GM12891 (cell line): ENCODE data around the gene ANKRD55.

Experiments used
- DNase-seq: peaks from one replicate; pipeline ENCODE4 v3.0.0; 2011; ENCODE audit warnings: low spot score; ENCODE audit not compliant: insufficient read length
- FAIRE-seq: peaks from 2 replicates; lab custom pipeline; 2011; peaks lifted over from hg19 to GRCh38; lab: Jason Lieb, UNC
- PAX5 ChIP-seq: IDR thresholded peaks from 2 replicates; pipeline ENCODE4 v1.6.1; 2011; ENCODE audit warnings: low read length, moderate library complexity, mild to moderate bottlenecking; ENCODE audit not compliant: insufficient read depth, severe bottlenecking
- POLR2A ChIP-seq: IDR thresholded peaks from 2 replicates; pipeline ENCODE4 v1.6.1; 2011; ENCODE audit warnings: low read depth, low read length, control low read depth
- POLR2AphosphoS5 ChIP-seq: IDR thresholded peaks from 2 replicates; pipeline ENCODE4 v1.6.1; 2011; ENCODE audit warnings: low read depth, low read length, control low read depth
- POU2F2 ChIP-seq: IDR thresholded peaks from 2 replicates; pipeline ENCODE4 v1.6.1; 2011; ENCODE audit warnings: low read depth, mild to moderate bottlenecking, control low read depth, low read length, moderate library complexity
- SPI1 ChIP-seq: IDR thresholded peaks from 2 replicates; pipeline ENCODE4 v1.6.1; 2011; ENCODE audit warnings: low read depth, low read length, control low read depth
- TAF1 ChIP-seq: IDR thresholded peaks from 2 replicates; pipeline ENCODE4 v1.6.1; 2011; ENCODE audit warnings: low read depth, low read length, control low read depth

ANKRD55 gene

GRCh38 chr5:56147106-56147505, 86.0 kb downstream of the ANKRD55 start:
- TF ChIP-seq POU2F2 (no peak), SPI1 (no peak), PAX5 (no peak), TAF1 (no peak)
- no peak for DNase-seq
- FAIRE-seq: no peak

- FAIRE-seq (no peak), DNase-seq (no peak)
- TF ChIP-seq POLR2AphosphoS5 (no peak), POLR2A (no peak), PAX5 (no peak), POU2F2 (no peak), TAF1 (no peak), SPI1 (no peak)
Observed at GRCh38 chr5:56146674-56147073, 86.5 kb downstream of the ANKRD55 start.

- no peak for TF ChIP-seq POLR2A
- no peak for TF ChIP-seq POU2F2
- no peak for TF ChIP-seq SPI1
- no peak for TF ChIP-seq TAF1
- no peak for TF ChIP-seq PAX5
- TF ChIP-seq POLR2AphosphoS5: no peak
- FAIRE-seq: no peak
- DNase-seq: no peak
Observed at GRCh38 chr5:56145511-56145910, 87.6 kb downstream of the ANKRD55 start.

- no peak for FAIRE-seq
- TF ChIP-seq TAF1: no peak
- TF ChIP-seq POU2F2: no peak
- TF ChIP-seq PAX5: no peak
- no peak for TF ChIP-seq SPI1
- TF ChIP-seq POLR2A: no peak
- no peak for TF ChIP-seq POLR2AphosphoS5
- DNase-seq: no peak
Observed at GRCh38 chr5:56145106-56145505, 88.0 kb downstream of the ANKRD55 start.

DNA sequence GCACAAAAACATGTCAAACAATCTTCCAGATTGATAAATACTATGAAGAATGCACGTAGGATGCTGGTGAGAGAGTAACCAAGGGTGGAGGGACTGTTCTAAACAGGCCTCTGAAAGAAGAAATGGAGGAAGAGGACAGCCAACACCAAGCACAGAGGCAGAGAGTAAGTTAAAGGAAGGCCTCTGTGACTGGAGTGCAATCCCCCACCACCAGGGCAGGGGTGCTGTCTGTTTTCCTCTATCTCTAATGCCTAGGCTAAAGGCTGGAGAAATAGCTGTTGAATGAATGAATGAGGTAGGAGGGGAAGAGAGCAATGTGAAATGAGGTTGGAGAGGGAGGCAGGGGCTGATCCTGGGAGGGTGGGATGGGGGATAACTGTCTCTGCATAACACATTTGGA, 88.9 kb downstream of the ANKRD55 start:
- FAIRE-seq (no peak), DNase-seq (no peak)
- TF ChIP-seq POLR2AphosphoS5: no peak

DNA sequence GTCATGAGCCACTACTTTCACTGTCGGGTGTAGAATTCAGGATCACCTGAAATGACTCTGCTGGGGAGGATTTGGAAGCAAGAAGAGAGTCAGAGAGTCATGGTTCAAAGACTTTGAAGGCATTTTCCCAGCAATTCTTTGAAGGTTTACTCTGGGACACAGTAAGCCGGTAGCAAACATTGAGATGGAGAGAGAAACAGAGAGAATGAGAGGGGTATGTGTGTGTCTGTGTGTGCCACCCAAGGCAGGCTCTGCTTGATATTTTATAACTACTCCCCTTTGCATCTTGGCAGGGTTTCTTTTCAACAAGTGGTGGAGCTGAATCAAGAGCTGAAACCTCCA, 89.8 kb downstream of the ANKRD55 start:
- TF ChIP-seq POLR2AphosphoS5 (no peak), POU2F2 (no peak), SPI1 (no peak), POLR2A (no peak), PAX5 (no peak), TAF1 (no peak)
- FAIRE-seq (no peak), DNase-seq (no peak)

DNA sequence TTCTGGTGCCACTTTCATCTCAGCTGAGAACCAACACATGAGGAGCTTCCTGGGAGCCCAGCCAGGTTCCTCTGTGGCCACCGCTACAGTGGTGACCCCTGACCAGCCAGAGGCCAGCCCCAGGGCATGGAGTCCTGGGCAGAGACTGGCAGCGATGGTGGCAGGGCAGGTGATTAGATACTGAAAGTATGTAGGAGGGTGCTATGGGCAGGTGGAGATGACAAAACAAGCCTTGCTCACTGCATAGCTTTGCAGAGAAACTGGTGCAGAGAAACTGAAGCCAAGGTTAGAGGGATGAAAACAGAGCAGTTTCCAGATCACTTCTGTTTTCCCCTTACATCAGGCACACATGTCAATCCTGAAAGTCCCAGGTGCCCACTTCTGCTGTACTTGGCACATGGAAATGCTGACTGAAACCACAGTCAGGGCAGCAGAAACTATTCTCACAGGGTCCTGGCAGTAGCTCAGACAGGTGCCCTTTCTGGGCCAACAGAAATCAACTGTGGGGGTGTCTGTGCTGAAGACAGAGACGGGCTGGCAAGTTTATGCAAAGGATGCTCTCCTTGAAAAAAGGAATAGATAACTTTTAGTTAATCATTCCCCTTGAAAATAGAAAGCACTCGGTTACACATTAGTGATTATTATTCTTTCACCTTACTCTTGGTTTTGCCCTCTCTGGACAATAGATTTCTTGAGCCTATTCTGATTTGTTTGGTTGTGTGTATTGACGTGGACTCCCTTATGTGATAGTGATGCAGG, 90.3 kb downstream of the ANKRD55 start:
- FAIRE-seq (peak; percentile 45), DNase-seq (no peak)
- no peak for TF ChIP-seq SPI1

DNA sequence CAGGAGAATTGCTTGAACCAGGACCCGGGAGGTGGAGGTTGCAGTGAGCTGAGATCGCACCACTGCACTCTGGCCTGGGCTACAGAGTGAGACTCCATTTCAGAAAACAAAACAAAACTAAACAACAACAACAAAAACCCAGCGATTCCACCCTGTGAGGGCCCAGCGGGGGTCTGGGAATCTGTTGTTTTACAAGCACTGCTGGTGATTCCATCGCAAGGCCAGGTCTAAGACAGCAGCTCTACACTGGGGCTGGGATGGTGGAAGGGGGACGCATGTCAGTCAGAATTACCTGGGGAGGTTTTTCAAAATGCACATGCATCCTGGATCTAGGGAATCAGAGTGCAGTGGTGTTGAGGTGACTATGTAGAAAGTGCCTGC, 90.9 kb downstream of the ANKRD55 start:
- FAIRE-seq (no peak), DNase-seq (no peak)
- TF ChIP-seq PAX5: no peak
- no peak for TF ChIP-seq TAF1

DNA sequence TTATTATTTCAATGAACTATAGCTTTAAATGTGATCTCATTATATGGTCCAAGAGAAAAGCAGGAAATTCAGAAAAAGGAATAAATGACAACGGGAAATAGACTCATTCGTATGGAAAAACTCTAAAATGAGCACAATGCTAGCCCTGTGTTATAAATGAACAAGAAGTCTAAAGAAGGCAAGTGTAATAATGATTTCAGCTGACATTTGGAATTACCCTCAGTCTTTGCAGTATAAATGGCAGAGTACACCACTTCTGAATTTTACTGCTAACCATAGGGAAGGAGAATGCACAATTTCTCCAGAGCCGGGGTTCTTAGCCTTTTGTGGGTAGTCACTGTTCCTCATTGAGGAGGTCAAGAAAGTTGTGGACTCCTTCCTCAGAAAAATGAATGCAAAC, 93.1 kb downstream of the ANKRD55 start:
- TF ChIP-seq POU2F2 (no peak), POLR2AphosphoS5 (no peak), PAX5 (no peak), POLR2A (no peak), TAF1 (no peak), SPI1 (no peak)
- no peak for FAIRE-seq
- no peak for DNase-seq

DNA sequence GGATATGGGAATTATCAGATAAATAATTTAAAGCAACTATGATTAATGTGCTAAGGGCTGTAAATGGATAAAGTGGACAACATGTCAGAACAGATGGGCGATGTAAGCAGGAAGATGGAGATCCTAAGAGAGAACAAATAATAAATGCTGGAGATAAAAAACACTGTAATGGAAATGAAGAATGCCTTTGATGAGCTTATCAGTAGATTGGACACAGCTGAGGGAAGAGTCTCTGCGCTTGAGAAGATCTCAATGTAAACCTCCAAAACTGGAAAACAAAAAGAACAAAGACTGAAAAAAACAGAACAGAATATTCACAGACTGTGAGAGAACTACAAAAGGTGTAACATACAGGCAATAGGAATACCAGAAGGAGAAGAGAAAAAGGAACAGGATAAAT, 102.5 kb downstream of the ANKRD55 start:
- DNase-seq (no peak), FAIRE-seq (no peak)
- no peak for TF ChIP-seq SPI1
- no peak for TF ChIP-seq POU2F2
- TF ChIP-seq TAF1: no peak
- TF ChIP-seq POLR2AphosphoS5: no peak
- TF ChIP-seq POLR2A: no peak
- no peak for TF ChIP-seq PAX5

DNA sequence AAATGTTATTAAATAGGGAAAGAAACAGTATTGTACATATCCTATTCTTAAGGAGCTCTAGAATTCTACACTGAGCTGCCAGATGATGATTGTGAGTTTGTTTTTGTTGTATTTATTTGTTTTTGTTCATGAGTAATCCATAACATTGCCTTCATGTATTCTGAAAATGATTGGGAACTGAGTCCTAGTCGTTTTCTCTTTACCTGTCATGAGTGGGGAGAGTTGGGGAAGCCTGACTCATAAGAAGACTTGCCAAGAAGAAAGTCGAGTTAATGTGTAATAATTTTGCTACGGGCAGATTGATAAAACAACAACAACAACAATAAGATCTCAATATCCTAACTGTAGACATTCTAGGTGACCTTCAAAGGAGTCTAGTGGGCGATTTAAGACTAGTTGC, 103.8 kb downstream of the ANKRD55 start:
- DNase-seq (no peak), FAIRE-seq (no peak)
- no peak for TF ChIP-seq TAF1
- TF ChIP-seq POU2F2: no peak
- TF ChIP-seq SPI1: no peak
- TF ChIP-seq POLR2AphosphoS5: no peak
- TF ChIP-seq PAX5: no peak
- no peak for TF ChIP-seq POLR2A
